ENCODE results near the gene CNNM3.

Gene CNNM3

DNA sequence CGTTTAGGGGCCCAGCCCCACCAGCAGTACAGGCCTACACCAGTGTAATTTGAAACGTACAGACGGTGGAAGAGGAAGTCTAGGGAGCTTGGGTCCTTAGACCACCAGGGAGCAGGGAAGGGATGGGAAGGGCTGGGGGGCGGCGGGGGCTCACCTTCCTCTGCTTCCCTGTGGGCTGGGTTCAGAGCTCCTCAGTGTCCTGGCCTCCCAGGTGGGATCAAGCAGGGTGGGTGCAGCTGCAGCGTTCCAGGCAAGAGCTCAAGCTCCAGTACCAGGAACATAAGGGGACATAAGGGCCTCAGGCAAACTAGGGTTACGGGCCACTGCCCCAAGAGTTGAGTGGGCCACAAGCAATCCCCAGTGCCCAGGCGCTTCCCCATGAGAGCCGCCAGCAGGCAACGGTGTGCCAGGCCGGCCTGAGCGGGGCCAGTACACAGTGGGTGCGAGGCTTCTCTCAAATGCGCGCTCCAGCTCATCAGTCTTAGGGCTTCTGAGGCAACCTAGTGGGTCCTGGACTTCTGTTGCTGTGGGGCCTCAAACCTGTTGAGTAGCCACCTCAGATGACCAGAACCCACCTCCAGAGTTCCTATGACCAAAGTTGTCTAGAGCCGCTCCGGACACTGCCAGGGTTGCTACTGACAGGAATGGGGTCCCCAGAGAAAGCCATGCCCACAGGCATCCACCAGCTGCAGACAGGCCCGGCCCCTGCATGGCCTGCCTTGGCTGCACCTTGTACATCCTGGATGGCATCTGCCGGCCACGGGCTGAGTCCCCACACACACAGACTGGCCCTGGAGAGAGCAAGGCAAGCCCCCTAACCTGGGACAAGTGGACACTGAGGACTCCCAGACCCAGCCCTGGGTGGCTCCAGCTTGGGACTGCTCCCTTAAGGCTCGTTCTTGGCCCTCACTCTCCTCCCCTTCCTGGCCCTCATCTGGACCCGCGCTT, 22.6 kb downstream of the CNNM3 start:
- in situ Hi-C loops (cut with MboI; ENCODE audit: low sequenced_read_pairs), result no loop called here

DNA sequence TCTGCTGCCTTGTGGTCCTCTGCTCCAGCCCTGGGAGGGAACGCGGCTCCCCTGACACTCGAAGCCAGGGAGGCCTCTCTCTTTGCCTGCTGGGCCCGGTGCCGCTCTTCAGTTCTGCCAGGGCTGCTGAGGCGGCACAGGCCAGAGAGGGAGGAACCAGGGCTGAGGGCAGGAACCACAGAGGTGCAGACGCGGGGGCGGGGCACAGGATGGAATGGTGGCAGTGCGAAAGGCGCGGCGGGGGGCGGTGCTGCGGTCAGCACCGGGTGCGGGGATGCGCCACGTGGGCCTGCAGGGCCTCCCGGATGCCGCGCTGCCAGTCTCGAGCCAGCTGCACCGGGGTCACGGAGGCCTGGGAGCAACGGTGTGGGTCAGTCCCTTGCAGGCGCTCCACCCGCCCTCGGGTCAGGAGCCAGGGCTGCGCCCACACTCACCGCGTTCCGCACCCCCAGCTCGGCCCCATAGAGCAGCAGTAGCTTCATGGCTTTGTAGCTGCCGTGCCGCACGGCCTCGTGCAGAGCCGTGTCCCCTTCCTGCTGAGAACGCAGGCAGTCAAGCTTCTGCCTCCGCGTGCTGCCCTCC, 23.3 kb downstream of the CNNM3 start:
- in situ Hi-C loops (cut with MboI; ENCODE audit: low sequenced_read_pairs), result no loop called here

GRCh38 chr2:96839875-96840850, 24.1 kb downstream of the CNNM3 start:
- in situ Hi-C loops (cut with MboI; ENCODE audit: low sequenced_read_pairs), result no loop called here

GRCh38 chr2:96841701-96842495, 25.8 kb downstream of the CNNM3 start:
- in situ Hi-C loops (cut with MboI; ENCODE audit: low sequenced_read_pairs), result no loop called here

- in situ Hi-C loops (cut with MboI; ENCODE audit: low sequenced_read_pairs), result no loop called here
Observed at GRCh38 chr2:96842600-96842999, 26.5 kb downstream of the CNNM3 start.

GRCh38 chr2:96843538-96844268, 27.6 kb downstream of the CNNM3 start, which contains the start of gene ANKRD23:
TSS of gene ANKRD23 (minus strand) at chr2:96844021. CDS start at chr2:96843992, 29 bp downstream.
- in situ Hi-C loops (cut with MboI; ENCODE audit: low sequenced_read_pairs), result no loop called here

DNA sequence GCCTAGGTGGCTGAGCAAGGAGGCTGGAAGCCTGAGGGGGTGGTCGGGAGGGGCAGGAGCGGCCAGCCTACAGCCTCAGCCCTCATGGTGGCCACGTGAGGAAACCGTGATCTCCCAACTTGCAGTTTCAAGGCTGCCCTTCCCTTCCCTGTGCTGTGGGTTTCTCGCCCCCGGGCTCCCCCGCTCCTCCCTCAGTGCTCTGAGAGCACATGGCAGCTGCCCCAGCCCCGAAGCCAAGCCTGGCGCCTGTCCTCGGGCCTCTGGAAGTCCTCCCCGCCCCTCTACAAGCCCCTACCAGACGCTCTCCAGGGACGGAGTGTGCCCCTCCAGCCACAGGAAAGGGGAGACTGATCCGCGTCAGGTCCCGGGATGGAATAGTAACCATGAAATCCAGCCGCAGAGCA, 28.3 kb downstream of the CNNM3 start:
- in situ Hi-C loops (cut with MboI; ENCODE audit: low sequenced_read_pairs), result no loop called here

- in situ Hi-C loops (cut with MboI; ENCODE audit: low sequenced_read_pairs), result no loop called here
Observed at GRCh38 chr2:96846825-96847224, 30.8 kb downstream of the CNNM3 start.

DNA sequence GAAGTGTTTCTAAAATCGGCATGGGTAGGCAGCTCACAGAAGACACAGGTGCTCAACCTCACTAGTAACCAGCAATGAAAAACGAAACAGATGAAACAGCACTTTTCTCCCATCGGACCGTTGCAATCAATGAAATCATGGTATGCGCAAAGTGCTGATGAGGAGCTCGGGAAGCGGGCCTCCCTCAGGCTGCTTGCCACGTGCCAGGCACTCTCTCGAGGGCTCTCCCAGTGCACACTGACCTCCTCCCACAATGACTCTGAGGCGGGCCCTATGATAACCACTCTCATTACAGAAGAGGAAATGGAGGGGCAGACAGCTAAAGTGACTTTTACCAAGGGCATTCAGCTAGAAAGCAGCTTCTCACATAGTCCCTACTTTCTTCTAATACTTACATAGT, 31.5 kb downstream of the CNNM3 start:
- in situ Hi-C loops (cut with MboI; ENCODE audit: low sequenced_read_pairs), result no loop called here

DNA sequence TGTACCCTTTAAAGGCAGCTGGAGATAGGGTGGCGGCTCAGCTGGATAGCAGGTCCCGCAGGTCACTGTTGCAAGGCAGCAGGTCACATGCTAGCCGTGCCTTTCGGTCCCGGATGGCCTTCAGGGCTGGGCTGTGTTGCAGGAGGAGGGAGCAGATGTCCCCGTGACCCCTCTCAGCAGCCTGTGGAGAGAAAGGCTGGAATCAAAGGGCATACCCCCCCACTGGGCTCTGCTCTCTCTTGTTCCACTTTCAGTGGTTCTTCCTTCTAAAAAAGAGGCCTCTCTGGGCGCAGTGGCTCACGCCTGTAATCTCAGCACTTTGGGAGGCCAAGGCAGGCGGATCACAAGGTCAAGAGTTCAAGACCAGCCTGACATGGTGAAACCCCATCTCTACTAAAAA, 32.2 kb downstream of the CNNM3 start:
- in situ Hi-C loops (cut with MboI; ENCODE audit: low sequenced_read_pairs), result no loop called here

GRCh38 chr2:96852667-96853066, 36.6 kb downstream of the CNNM3 start:
- in situ Hi-C loops (cut with MboI; ENCODE audit: low sequenced_read_pairs), result no loop called here

DNA sequence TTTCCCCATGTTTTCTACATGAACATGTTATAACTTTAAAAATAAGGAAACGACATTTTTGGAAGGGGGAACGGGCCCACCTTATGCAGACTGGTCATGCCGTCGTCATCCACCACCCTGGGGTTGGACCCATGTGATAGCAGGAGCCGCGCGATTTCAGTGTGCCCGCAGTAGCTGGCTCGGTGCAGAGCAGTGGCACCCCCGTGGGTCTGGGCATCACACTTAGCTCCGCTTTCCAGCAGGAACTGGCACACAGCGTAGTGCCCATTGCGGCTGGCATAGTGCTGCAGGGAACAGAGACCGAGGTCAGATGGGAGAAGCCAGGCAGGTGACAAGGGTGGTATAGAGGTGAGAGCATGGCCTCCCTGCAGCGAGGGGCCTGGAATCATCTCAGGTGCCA, 37.3 kb downstream of the CNNM3 start:
- in situ Hi-C loops (cut with MboI; ENCODE audit: low sequenced_read_pairs), result no loop called here

DNA sequence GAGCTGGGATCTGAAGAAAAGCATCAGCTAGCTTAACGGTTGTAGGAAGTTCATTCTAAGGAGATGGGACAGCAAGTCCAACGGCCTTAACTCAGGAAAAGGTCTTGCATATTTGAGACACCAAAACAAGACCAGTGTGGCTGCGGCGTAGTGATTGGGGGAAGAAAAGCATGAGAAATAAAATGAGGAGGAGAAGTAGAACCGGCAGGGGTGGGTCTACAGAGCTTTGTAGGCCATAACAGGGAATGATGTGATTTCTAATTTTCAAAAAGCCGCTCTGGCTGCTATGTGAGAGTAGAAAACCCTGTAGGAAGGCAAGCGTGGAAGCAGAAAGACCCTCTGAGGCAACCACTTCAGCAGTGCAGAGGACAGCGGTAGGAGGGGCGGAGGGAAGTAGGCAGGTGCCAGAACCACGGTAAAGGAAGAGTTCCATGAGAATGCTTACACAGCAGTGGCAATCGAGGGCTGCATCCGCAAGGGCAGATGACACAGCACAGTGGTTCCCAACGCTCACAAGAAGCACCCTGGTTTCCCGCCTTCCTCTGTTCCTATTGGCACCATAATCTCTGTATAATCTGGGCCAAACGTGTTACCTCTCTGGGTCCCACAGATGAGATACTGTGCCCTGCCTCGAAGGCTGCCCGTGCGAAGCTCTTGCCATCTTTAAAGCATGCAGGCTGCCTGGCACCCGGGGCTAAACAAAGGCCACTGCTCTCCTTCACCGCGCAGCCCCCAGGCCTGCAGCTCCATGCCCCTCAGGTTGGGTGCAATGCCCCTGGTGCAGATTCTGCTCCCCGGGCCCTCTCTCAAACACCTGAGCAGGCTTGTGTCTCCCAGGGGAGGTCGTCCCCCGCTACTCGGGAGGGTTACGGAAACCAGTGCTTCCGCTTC, 41.0 kb downstream of the CNNM3 start:
- in situ Hi-C loops (cut with MboI; ENCODE audit: low sequenced_read_pairs), result loop anchor here (5.0 kb wide), 1 partner anchor 95 kb away; no protein-coding TSS in a partner anchor

DNA sequence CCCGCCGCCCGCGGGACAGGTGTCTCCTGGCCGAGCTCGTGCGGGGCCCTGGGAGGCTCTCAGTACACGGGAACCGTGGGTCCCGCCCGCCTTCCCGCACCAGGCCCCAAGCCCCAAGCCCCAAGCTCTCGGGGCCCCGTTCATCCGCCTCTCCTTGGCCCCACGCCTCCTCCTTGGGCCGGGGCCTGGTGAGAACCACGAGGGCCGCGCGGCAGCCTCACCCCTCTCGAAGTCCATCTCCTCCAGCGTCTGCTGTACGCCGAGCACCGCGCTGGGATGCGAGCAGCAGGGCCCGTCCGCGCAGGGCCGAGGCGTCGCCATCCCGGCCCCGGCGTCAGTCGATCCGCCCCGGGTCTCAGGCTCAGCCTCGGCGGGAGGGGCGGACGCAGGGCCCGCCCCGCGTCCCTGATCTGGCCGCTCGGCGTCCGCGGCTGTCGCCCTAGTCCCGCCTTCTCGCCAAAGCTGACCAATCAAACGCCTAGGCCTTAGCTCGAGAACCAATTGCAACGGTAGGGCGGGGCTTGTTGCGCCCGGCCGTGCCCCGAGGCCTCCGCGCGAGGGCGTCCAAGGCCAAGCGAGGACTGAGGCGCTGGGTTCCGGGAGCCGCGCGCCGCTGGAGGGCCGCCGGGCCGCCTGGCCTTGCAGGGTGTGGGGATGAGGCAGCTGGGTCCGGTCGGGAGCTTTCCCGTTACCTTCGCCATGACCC, 41.8 kb downstream of the CNNM3 start, which contains the start of gene ANKRD39:
TSS of gene ANKRD39 (minus strand) at position 350 of the 706 bp plus-strand sequence. CDS start at position 321, 29 bp downstream.
- in situ Hi-C loops (cut with MboI; ENCODE audit: low sequenced_read_pairs), result loop anchor here (5.0 kb wide), 1 partner anchor 94 kb away; no protein-coding TSS in a partner anchor

- in situ Hi-C loops (cut with MboI; ENCODE audit: low sequenced_read_pairs), result loop anchor here (5.0 kb wide), 1 partner anchor 93 kb away; no protein-coding TSS in a partner anchor
Observed at GRCh38 chr2:96859099-96859649, 43.1 kb downstream of the CNNM3 start.

GRCh38 chr2:96859681-96860064, 43.6 kb downstream of the CNNM3 start:
- in situ Hi-C loops (cut with MboI; ENCODE audit: low sequenced_read_pairs), result loop anchor here (5.0 kb wide), 1 partner anchor 93 kb away; no protein-coding TSS in a partner anchor
